Ovary (tissue), 3 donors: ENCODE results near the gene SERP2.

Experiments used
- CTCF ChIP-seq, 3 donors: fragments of 450-650 bp in 2 of 3; fragments of 200-600 bp in 1 of 3; IDR thresholded peaks; one replicate each; pipeline versions ENCODE4 v1.5.1 to v1.8.0; 2016 to 2022; ENCODE audit warnings: antibody characterized with exemption in 3 of 3, mild to moderate bottlenecking in 1 of 3
- EP300 ChIP-seq: sonication (generic); formaldehyde crosslinking; IDR thresholded peaks from one replicate; pipeline ENCODE4 v1.6.1; 2017; ENCODE audit warnings: antibody characterized with exemption
- POLR2A ChIP-seq: fragments of 450-650 bp; IDR thresholded peaks from one replicate; pipeline ENCODE4 v1.6.1; 2017; ENCODE audit warnings: antibody characterized with exemption, mild to moderate bottlenecking, moderate library complexity
- donor health status: DM: no; HTN: no; CAD: no.

- TF ChIP-seq CTCF (IDR thresholded peaks at IDR 0.05) (no peak), POLR2A (no peak), EP300 (no peak)
Observed at GRCh38 chr13:44431150-44431549, 57.5 kb downstream of the SERP2 start.
